Daoy (cell line): Measurements from ENCODE around the gene RUVBL1. TPM values are rescaled to one million over a fixed set of nuclear protein-coding genes. Genes with fewer than 3 reads are reported as not detected.
"Not testable (repeated sequence)": the region's sequence is repeated elsewhere in the genome, so short reads cannot be mapped to it uniquely, and the experiment has no call there.

Experiments used
- DNase-seq: peaks from one replicate; pipeline ENCODE4 v3.0.0-alpha.2; 2015; ENCODE audit warnings: low read depth
- total RNA-seq: library from RNA; depleted of rRNA; stranded (reverse); fragments of >200 nt; shearing (Covaris generic); gene quantifications from 2 replicates; pipeline ENCODE4 v1.2.3, GENCODE V29; 2014; rRNA removed

The RUVBL1 gene
- 154 and 167 TPM in 2 replicates for total RNA-seq

- DNase-seq: peak; percentile 99
Measured at GRCh38 chr3:128123538-128124368, at the start of gene RUVBL1. RUVBL1 (minus strand) TSS chr3:128123812; CDS start chr3:128123724, 88 bp downstream.

DNA sequence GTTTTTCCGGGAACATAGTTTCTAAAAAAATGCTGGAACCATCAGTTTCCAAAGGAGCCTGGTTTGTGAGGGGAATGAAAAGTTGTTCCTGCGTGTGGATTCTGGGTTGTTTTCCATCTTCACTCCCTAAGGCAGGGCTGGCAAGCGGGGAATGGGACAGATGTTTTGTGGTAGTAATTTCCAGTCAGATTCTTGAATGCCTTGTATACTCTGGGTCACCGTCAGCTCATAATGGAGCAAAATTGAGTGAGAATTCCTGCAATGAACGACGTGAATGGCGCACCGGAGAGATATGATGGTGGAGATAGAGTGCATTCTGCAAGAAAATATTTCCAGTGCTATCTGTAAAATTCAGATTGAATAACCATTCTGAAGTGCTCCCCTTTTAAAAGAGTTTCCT, 49.6 kb upstream of the RUVBL1 start:
- no peak for DNase-seq

DNA sequence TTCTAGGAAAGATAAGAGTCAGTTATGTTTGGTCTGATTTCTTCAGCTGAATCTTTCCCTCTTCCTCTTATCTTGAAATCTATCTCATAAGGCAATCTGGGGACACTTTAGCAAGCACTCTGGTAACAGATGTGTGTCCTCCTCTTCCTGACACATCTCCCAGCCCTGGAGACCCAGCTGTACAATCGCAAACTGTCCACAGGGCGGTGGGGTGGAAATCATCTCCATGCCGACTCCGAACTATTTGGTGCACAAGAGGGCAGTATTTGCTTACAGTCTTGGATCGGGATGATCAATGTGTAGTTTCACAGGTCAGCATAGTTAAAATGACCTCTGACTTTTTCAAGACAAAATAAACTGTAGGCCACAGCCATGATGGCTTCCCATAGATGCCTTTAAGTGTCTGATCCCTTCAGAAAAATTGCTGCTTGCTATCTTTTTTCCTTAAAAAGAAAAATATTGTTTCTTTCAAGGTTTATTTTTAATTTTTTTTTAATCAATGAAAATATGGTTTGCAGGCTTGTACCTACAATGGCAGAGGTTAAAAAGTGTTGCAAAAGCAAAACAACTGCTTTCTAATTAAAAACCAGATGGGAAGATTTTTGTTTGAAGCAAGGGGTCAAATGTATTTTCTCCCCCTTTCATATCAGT, 47.4 kb upstream of the RUVBL1 start:
- peak; percentile 64 for DNase-seq

- DNase-seq: no peak
Measured at GRCh38 chr3:128168836-128169235, 45.2 kb upstream of the RUVBL1 start.

GRCh38 chr3:128167973-128168674, 44.5 kb upstream of the RUVBL1 start:
- DNase-seq: no peak

- DNase-seq: no peak
Measured at GRCh38 chr3:128167646-128167972, 44.0 kb upstream of the RUVBL1 start.

DNA sequence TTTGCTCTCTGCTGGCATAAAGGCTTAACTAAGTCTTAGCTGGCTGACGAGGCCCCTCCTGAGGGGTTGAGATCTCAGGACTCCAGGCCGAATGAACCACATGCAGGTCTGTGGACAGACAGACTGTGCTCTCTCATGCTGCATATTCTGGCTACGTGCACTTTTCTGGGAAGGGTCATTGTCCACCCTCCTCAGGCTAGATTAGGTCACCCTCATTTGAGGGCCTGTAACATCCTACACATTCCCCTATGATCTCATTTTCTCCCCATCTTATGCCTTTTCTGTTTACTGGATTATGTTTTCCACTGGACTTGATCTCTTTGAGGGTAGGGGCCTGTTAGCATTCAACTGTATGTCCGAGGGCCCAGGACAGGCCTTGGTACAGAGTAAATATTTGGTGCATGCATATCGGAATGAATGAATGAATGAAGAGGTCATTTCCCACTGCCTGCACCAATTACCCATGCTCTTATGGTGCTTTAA, 43.4 kb upstream of the RUVBL1 start:
- no peak for DNase-seq

DNA sequence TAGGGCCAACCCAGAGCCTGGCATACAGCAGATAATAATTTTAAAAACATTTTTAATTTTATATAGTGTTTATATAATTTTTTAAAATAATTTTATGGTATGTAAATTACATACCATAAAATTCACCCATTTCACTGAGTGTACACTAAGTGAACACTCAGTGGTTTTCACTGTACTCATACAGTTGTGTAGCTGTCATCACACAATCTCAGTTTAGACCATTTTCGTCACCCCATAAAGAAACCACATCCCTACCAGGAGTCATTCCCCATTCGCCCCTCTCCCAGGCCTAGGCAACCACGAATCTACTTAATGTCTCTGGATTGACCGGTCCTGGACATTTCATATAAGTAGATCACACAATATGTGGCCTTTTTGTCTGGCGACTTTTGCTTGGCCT, 39.8 kb upstream of the RUVBL1 start:
- no peak for DNase-seq

- no peak for DNase-seq
Measured at GRCh38 chr3:128160661-128161060, 37.0 kb upstream of the RUVBL1 start.

GRCh38 chr3:128155616-128156360, 32.2 kb upstream of the RUVBL1 start:
- DNase-seq: no peak

GRCh38 chr3:128154354-128154753, 30.7 kb upstream of the RUVBL1 start:
- DNase-seq: not testable (repeated sequence)

DNA sequence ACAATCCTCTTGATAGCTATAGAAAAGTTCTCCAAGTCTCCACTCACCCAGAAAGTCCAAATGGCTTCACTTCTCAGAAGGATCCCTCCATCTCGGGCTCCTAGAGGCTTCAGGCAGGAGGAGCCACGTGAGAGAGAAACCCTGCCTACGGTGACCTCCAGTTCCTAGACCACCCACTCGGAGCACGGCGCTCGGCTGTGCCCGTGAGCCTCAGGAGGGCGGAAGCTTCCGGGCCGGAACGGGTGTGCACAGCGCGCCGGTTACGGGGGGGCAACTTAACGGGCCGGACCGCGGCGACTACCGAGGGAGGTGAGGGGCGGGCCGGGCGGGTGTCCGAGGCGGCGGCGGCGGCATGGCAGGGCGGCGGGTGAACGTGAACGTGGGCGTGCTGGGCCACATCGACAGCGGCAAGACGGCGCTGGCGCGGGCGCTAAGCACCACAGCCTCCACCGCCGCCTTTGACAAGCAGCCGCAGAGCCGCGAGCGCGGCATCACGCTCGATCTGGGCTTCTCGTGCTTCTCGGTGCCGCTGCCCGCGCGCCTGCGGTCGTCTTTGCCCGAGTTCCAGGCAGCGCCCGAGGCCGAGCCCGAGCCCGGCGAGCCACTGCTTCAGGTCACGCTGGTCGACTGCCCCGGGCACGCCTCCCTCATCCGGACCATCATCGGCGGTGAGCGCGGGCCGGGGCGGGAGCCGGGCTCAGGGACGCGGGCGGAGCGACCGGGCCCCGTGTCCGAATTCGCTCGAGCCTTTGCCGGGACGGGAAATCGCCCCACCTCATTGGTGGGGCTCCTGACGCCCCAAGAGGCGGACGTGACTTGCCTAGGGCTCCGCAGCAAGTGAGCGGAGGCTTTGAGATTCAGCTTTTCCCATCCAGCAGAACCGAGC, 29.8 kb upstream of the RUVBL1 start, which contains the start of gene EEFSEC:
Gene EEFSEC (plus strand): TSS at position 326 of the 886 bp plus-strand sequence. CDS start 27 bp downstream, at position 353.
- peak; percentile 87 for DNase-seq

- DNase-seq: no peak
Measured at GRCh38 chr3:128152419-128153155, 29.0 kb upstream of the RUVBL1 start.

DNA sequence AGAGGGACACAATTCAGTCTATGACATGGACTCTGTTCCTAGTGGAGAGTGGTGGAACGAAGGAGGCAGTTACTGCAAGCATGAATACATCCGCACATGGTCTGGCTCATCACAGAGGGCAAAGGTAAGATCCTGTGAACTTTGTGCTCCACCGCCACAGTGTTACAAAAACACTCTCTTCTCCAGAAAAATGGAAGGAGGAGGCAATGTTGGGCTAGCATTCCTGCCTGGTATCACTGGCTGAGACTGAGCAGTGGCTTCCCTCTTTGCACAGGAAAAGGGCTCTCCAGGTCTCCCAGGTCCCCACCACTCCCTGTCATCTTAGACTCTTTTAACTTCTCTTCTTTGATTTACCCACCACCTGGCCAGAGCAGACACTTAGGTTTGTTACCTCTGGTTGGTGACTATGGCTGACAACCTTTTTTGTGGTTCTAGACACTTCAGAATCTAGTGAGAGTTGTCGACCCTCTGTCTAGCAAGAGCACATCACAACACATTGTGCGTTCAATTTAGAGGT, 28.2 kb upstream of the RUVBL1 start:
- DNase-seq: no peak

- no peak for DNase-seq
Measured at GRCh38 chr3:128149650-128150049, 26.0 kb upstream of the RUVBL1 start.

- DNase-seq: no peak
Measured at GRCh38 chr3:128146201-128146600, 22.6 kb upstream of the RUVBL1 start.

DNA sequence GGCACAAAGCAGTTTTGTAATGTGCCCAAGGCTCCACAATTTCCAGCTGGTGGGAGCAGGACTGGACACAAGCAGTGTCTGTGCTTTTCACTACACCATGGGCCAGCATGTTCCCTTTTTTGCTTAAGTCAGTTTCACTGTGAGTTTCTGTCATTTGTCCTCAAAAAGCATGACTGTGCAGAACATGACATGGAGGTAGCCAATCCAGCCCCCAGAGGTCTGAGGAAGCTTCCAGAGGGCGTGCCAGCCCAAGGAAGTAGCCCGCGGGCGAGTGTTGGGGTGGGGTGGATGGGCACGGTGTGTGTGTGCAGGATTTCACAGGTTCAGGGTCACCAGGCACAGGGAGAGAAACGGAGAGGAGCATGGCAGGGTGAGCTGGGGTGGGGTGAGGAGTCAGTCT, 21.7 kb upstream of the RUVBL1 start:
- DNase-seq: no peak

DNA sequence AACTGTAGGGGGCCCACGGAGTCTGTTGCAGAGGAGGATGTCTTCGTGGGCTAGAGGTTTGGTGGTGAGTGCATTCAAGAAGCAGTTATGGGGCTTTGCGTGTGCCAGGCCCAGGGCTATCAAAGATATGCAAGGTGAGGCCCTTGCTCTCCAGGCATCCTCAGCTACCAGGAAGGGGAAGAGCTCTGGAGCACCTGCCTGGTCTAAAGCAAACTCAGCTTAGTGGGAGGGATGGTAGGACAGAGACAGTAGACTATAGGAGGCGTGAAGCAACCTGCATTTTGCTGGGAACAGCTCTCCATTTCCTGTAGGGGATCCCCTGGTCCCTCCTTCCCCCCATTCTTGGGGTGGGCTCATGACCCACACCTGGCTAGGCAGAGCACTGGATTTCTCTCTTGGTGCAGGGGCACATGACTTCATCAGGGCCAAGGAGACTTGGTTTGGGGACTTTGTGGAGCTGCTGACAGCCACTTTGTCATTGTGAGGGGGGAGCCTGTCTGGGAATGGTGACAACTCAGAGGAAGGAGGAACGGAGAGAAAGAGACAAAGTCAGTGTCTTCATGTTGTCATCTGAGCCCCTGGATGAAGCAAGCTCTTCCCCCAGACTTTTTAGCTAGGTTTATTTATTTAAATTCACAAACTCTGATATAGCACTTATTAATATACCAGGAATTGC, 21.0 kb upstream of the RUVBL1 start:
- no peak for DNase-seq

DNA sequence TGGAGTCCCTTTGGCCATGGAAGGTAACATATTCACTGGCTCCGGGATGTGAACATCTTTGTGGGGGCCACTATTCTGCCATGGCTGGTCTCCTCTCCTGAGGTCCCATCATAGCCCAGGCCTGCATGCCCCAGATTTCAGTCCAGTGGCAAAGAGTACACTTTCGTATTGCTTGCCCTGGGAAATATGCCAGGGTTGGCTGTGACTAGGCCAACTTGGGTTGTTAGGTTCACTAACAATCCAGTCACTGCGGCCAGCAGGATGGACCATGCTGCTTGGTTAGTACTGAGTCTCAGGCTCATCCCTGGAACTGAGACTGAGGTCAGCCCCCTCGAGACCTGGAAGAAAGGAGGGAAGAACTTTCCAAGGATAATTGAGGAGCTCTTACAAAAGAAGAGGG, 19.9 kb upstream of the RUVBL1 start:
- no peak for DNase-seq
